ENCODE data around the gene CCDC106.
A peak's percentile ranks its signal among the peaks of the same experiment; 100 is the strongest.

The CCDC106 gene

GRCh38 chr19:55606817-55607216 lies 41.2 kb upstream of the CCDC106 start:
- DNase-seq (ENCODE audit: low read depth), result no peak
- no peak for TF ChIP-seq CTCF (IDR thresholded peaks at IDR 0.05; ENCODE audit: low read depth, low read length, missing control alignments)
- peak overlapping the region; percentile 98 for H3K4me3 ChIP-seq (ENCODE audit: low read depth, low read length)

DNA sequence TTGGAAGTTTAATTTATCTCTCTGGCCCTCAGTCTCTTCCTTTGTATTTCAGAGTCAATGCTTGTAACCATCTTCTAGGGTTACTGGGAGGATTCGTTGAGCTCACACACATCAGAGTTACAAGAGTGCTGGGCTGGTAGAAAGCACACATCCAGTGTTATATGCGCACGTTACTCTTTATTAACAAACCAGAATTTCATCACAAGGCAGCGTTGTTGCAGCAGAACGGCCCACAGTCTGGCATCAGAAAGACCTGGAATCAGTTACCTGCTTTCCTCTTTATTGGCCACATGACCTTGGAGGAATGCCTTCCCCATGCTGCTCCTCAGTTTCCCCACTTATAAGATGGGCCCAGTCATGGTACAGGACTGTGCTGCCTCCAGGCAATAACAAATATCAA lies 38.7 kb upstream of the CCDC106 start:
- H3K4me3 ChIP-seq (ENCODE audit: low read depth, low read length), result no peak overlapping the region
- no peak for DNase-seq (ENCODE audit: low read depth)
- TF ChIP-seq CTCF (IDR thresholded peaks at IDR 0.05; ENCODE audit: low read depth, low read length, missing control alignments), result no peak

DNA sequence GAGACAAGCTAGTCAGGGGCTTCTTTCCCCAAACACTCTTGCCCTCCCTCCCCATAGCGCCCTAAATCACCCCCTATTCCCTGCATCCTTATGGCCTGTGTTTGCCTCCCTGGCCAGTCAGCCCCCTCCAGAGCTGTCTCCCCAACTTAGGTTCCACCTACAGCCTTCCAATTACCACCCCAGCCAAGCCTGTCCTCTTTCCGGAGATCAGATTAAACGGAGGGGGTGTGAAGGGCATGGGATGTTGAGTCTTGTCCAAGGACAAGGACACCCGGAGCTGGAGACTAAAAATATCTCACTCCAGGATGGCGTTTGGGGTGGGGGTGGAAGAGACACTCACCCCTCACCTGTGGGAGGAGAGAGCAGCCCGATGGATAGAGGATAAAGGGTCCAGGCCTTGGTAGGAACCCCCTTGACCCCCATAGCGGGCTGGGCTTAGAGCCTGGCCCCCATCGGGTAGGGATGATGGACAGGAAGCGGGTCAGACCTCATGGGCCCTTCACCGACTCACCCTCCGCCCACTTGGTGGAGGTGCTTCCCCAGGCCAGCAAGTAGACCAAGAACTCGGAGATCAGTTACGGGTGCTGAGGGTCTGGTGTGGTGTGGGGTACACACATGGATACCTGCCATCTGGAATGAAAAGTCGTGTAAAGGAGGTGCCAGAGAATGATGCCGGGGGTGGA lies 36.6 kb upstream of the CCDC106 start:
- no peak for TF ChIP-seq CTCF (IDR thresholded peaks at IDR 0.05; ENCODE audit: low read depth, low read length, missing control alignments)
- no peak for DNase-seq (ENCODE audit: low read depth)

GRCh38 chr19:55611983-55612645 lies 35.9 kb upstream of the CCDC106 start:
- no peak for DNase-seq (ENCODE audit: low read depth)
- no peak for TF ChIP-seq CTCF (IDR thresholded peaks at IDR 0.05; ENCODE audit: low read depth, low read length, missing control alignments)
- H3K4me3 ChIP-seq (ENCODE audit: low read depth, low read length), result no peak overlapping the region

More for the DNA sequence above, 36.6 kb upstream of the CCDC106 start:
- no peak overlapping the region for H3K4me3 ChIP-seq (ENCODE audit: low read depth, low read length)

DNA sequence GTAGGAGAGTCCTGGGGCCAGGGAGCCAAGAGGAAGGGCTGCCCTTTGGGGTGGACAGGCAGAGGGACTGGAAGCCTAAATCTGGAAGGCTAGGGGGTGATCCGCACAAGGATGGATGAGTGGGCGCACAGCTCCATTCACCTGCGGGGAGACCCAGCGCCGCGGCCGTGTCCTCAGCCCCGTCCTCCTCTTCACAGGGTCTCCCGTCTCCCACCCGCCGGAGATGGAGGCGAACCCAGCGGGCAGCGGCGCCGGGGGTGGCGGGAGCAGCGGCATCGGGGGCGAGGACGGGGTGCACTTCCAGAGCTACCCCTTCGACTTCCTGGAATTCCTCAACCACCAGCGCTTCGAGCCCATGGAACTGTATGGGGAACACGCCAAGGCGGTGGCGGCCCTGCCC lies 34.6 kb upstream of the CCDC106 start:
- TF ChIP-seq CTCF (IDR thresholded peaks at IDR 0.05; ENCODE audit: low read depth, low read length, missing control alignments), result no peak
- DNase-seq (ENCODE audit: low read depth), result no peak
- H3K4me3 ChIP-seq (ENCODE audit: low read depth, low read length), result no peak overlapping the region

DNA sequence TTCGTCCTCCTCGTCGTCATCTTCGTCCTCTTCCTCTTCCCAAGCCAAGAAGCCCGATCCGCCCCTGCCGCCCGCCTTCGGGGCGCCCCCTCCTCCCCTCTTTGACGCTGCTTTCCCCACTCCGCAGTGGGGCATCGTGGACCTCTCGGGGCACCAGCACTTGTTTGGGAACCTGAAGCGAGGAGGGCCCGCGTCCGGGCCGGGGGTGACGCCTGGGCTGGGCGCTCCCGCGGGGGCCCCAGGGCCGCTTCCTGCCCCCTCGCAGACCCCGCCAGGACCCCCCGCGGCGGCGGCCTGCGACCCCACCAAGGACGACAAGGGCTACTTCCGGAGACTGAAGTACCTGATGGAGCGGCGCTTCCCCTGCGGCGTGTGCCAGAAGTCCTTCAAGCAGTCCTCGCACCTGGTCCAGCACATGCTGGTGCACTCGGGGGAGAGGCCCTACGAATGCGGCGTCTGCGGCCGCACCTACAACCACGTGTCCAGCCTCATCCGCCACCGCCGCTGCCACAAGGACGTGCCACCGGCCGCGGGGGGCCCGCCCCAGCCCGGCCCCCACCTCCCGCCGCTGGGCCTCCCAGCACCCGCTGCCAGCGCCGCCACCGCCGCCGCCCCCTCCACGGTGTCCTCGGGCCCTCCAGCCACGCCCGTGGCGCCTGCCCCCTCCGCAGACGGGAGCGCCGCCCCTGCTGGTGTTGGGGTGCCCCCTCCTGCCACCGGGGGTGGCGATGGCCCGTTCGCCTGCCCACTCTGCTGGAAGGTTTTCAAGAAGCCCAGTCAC lies 33.9 kb upstream of the CCDC106 start:
- H3K4me3 ChIP-seq (ENCODE audit: low read depth, low read length), result no peak overlapping the region
- no peak for TF ChIP-seq CTCF (IDR thresholded peaks at IDR 0.05; ENCODE audit: low read depth, low read length, missing control alignments)
- DNase-seq (ENCODE audit: low read depth), result no peak
